Trophoblast cell (in vitro differentiated cells and primary cell): Measurements from ENCODE around the gene ECD.

ENCODE experiments used
- DNase-seq, 2 donors: peaks; one replicate each; pipeline ENCODE4 v3.0.0-alpha.2; 2016
- H2AFZ ChIP-seq: 2 replicates; pipeline ENCODE4 v1.6.1; 2013; ENCODE audit warnings: low read length, moderate library complexity, mild to moderate bottlenecking; ENCODE audit not compliant: insufficient read depth, poor library complexity
- H2AK5ac ChIP-seq: 2 replicates; pipeline ENCODE4 v1.6.1; 2013; ENCODE audit warnings: mild to moderate bottlenecking, low read length
- H2BK120ac ChIP-seq: 2 replicates; pipeline ENCODE4 v1.6.1; 2013; ENCODE audit warnings: low read length, mild to moderate bottlenecking, moderate library complexity; ENCODE audit not compliant: insufficient read depth, poor library complexity
- H2BK12ac ChIP-seq: 2 replicates; pipeline ENCODE4 v1.6.1; 2013; ENCODE audit warnings: mild to moderate bottlenecking, low read length, moderate library complexity
- H2BK5ac ChIP-seq: 2 replicates; pipeline ENCODE4 v1.6.1; 2013; ENCODE audit warnings: low read length, low read depth, moderate library complexity, mild to moderate bottlenecking; ENCODE audit not compliant: poor library complexity
- H3K14ac ChIP-seq: 2 replicates; pipeline ENCODE4 v1.6.1; 2013; ENCODE audit warnings: mild to moderate bottlenecking, low read length
- H3K18ac ChIP-seq: 2 replicates; pipeline ENCODE4 v1.6.1; 2013; ENCODE audit warnings: mild to moderate bottlenecking, low read length
- H3K23ac ChIP-seq: 2 replicates; pipeline ENCODE4 v1.6.1; 2013; ENCODE audit warnings: low read length
- H3K27ac ChIP-seq: 2 replicates; pipeline ENCODE4 v1.5.1; 2013; ENCODE audit warnings: low read depth, mild to moderate bottlenecking, inconsistent platforms, low read length, moderate library complexity
- H3K27me3 ChIP-seq: 2 replicates; pipeline ENCODE4 v1.6.1; 2013; ENCODE audit warnings: inconsistent platforms, mild to moderate bottlenecking, low read length, moderate library complexity; ENCODE audit not compliant: insufficient read depth
- H3K36me3 ChIP-seq, 2 experiments: 1 replicate in 1 of 2; 2 replicates in 1 of 2; pipeline ENCODE4 v1.6.1; 2013; ENCODE audit warnings: low read length in 2 of 2, mild to moderate bottlenecking in 2 of 2, moderate library complexity in 1 of 2; ENCODE audit not compliant: insufficient read depth in 2 of 2, control insufficient read depth in 1 of 2
- H3K4ac ChIP-seq: 2 replicates; pipeline ENCODE4 v1.6.1; 2013; ENCODE audit warnings: low read depth, mild to moderate bottlenecking, low read length, moderate library complexity
- H3K4me1 ChIP-seq, 2 experiments: 1 replicate in 1 of 2; 2 replicates in 1 of 2; pipeline ENCODE4 v1.6.1; 2013; ENCODE audit warnings: low read length in 2 of 2, mild to moderate bottlenecking in 2 of 2, moderate library complexity in 1 of 2; ENCODE audit not compliant: insufficient read depth in 2 of 2, control insufficient read depth in 1 of 2
- H3K4me2 ChIP-seq: 2 replicates; pipeline ENCODE4 v1.6.1; 2013; ENCODE audit warnings: inconsistent platforms, mild to moderate bottlenecking, low read length, moderate library complexity
- H3K4me3 ChIP-seq: 2 replicates; pipeline ENCODE4 v1.5.1; 2013; ENCODE audit warnings: mild to moderate bottlenecking, low read depth, low read length, inconsistent platforms
- H3K79me1 ChIP-seq: one replicate; pipeline ENCODE4 v1.6.1; 2013; ENCODE audit warnings: low read length
- H3K79me2 ChIP-seq: 2 replicates; pipeline ENCODE4 v1.6.1; 2013; ENCODE audit warnings: low read length, mild to moderate bottlenecking; ENCODE audit not compliant: control insufficient read depth, insufficient read depth, poor library complexity
- H3K9ac ChIP-seq: 2 replicates; pipeline ENCODE4 v1.6.1; 2013; ENCODE audit warnings: mild to moderate bottlenecking, low read length
- H3K9me3 ChIP-seq: 2 replicates; pipeline ENCODE4 v1.6.1; 2013; ENCODE audit warnings: low read depth, mild to moderate bottlenecking, control low read depth, inconsistent platforms, low read length; ENCODE audit not compliant: insufficient read depth
- H4K12ac ChIP-seq: 2 replicates; pipeline ENCODE4 v1.6.1; 2013; ENCODE audit warnings: low read depth, mild to moderate bottlenecking, low read length, moderate library complexity
- H4K8ac ChIP-seq: 2 replicates; pipeline ENCODE4 v1.6.1; 2013; ENCODE audit warnings: low read depth, mild to moderate bottlenecking, low read length, moderate library complexity
- H4K91ac ChIP-seq: one replicate; pipeline ENCODE4 v1.6.1; 2013; ENCODE audit warnings: low read depth, mild to moderate bottlenecking, low read length, moderate library complexity
- WGBS: extraction: QIAGEN DNeasy Blood & Tissue Kit; methylation state at CpG from one replicate; pipeline ENCODE4 v1.1.7; 2013; ENCODE audit warnings: missing lambda C conversion rate; ENCODE audit not compliant: insufficient read length, insufficient coverage; ENCODE audit errors: extremely low coverage; 5-methylcytosine and 5-hydroxymethylcytosine counted together

Gene ECD

GRCh38 chr10:73205081-73205480 is 37.3 kb upstream of the ECD start:
- H3K4me1 ChIP-seq, result no peaks in the 10 kb centered on the region
- H4K91ac ChIP-seq, result no peak overlapping the region
- no peak overlapping the region for H2AK5ac ChIP-seq

GRCh38 chr10:73190188-73190587 is 22.4 kb upstream of the ECD start:
- no peaks in the 10 kb centered on the region for H3K79me1 ChIP-seq
- H2AK5ac ChIP-seq, result no peak overlapping the region
- no peak overlapping the region for H3K27ac ChIP-seq
- no peak overlapping the region for H2BK120ac ChIP-seq
- H4K91ac ChIP-seq, result no peak overlapping the region
- H3K36me3 ChIP-seq, result peaks cover 2 to 3% of the 10 kb centered on the region in 2 experiments
- no peak for DNase-seq
- H2BK12ac ChIP-seq, result no peak overlapping the region
- no peak overlapping the region for H3K18ac ChIP-seq
- no peak overlapping the region for H4K12ac ChIP-seq
- no peak overlapping the region for H3K4me3 ChIP-seq
- H4K8ac ChIP-seq, result no peak overlapping the region
- H3K4me1 ChIP-seq, result no peaks in the 10 kb centered on the region
- WGBS, result no CpG with 5 or more reads among the region's 5 CpGs
- H3K79me2 ChIP-seq, result no peaks in the 10 kb centered on the region
- H3K27me3 ChIP-seq, result no peaks in the 10 kb centered on the region
- H3K4ac ChIP-seq, result no peak overlapping the region
- no peak overlapping the region for H2AFZ ChIP-seq
- no peak overlapping the region for H2BK5ac ChIP-seq
- H3K9ac ChIP-seq, result no peak overlapping the region
- no peaks in the 10 kb centered on the region for H3K9me3 ChIP-seq
- H3K14ac ChIP-seq, result no peak overlapping the region
- H3K4me2 ChIP-seq, result no peak overlapping the region
- no peak overlapping the region for H3K23ac ChIP-seq

More at GRCh38 chr10:73205081-73205480, 37.3 kb upstream of the ECD start:
- Histone ChIP-seq H4K12ac (no peak overlapping the region), H3K14ac (no peak overlapping the region), H3K23ac (no peak overlapping the region), H3K18ac (no peak overlapping the region), H2BK120ac (no peak overlapping the region), H3K79me1 (no peaks in the 10 kb centered on the region), H3K9me3 (peaks cover 2% of the 10 kb centered on the region), H3K4me3 (no peak overlapping the region), H3K27ac (no peak overlapping the region), H3K4ac (no peak overlapping the region), H3K9ac (no peak overlapping the region), H4K8ac (no peak overlapping the region), H2BK12ac (no peak overlapping the region), H3K27me3 (no peaks in the 10 kb centered on the region), H3K79me2 (no peaks in the 10 kb centered on the region), H2BK5ac (no peak overlapping the region), H3K4me2 (no peak overlapping the region), H2AFZ (no peak overlapping the region), H3K36me3 (peaks cover 3 to 6% of the 10 kb centered on the region in 2 experiments)
- DNase-seq, result no peak
- no CpG with 5 or more reads among the region's 3 CpGs for WGBS

GRCh38 chr10:73186266-73186665 is 18.5 kb upstream of the ECD start:
- Histone ChIP-seq H3K9ac (no peak overlapping the region), H3K79me2 (no peaks in the 10 kb centered on the region), H3K14ac (no peak overlapping the region), H3K4me1 (no peaks in the 10 kb centered on the region), H3K23ac (no peak overlapping the region), H3K4ac (no peak overlapping the region), H3K18ac (no peak overlapping the region), H3K9me3 (no peaks in the 10 kb centered on the region), H3K27me3 (no peaks in the 10 kb centered on the region), H2BK12ac (no peak overlapping the region), H3K27ac (no peak overlapping the region), H3K36me3 (peaks cover 5 to 8% of the 10 kb centered on the region in 2 experiments), H4K12ac (no peak overlapping the region), H4K8ac (no peak overlapping the region), H2BK5ac (no peak overlapping the region), H3K79me1 (no peaks in the 10 kb centered on the region), H2AFZ (no peak overlapping the region), H2BK120ac (no peak overlapping the region), H4K91ac (no peak overlapping the region), H3K4me3 (no peak overlapping the region), H2AK5ac (no peak overlapping the region), H3K4me2 (no peak overlapping the region)
- DNase-seq, result no peak
- no CpG with 5 or more reads among the region's 1 CpG for WGBS

- no peaks in the 10 kb centered on the region for H3K79me1 ChIP-seq
- H2BK12ac ChIP-seq, result no peak overlapping the region
- H2BK120ac ChIP-seq, result no peak overlapping the region
- no peak overlapping the region for H4K8ac ChIP-seq
- no peaks in the 10 kb centered on the region for H3K79me2 ChIP-seq
- no peak overlapping the region for H3K4me3 ChIP-seq
- H2BK5ac ChIP-seq, result no peak overlapping the region
- no peak for DNase-seq
- no peak overlapping the region for H4K91ac ChIP-seq
- no peak overlapping the region for H3K14ac ChIP-seq
- H3K9me3 ChIP-seq, result no peaks in the 10 kb centered on the region
- H3K9ac ChIP-seq, result no peak overlapping the region
- H3K18ac ChIP-seq, result no peak overlapping the region
- H4K12ac ChIP-seq, result no peak overlapping the region
- no peaks in the 10 kb centered on the region for H3K4me1 ChIP-seq
- no peaks in the 10 kb centered on the region for H3K27me3 ChIP-seq
- H2AK5ac ChIP-seq, result no peak overlapping the region
- no peak overlapping the region for H3K4me2 ChIP-seq
- H2AFZ ChIP-seq, result no peak overlapping the region
- no CpG with 5 or more reads among the region's 3 CpGs for WGBS
- H3K36me3 ChIP-seq, result peaks cover 8 to 14% of the 10 kb centered on the region in 2 experiments
- no peak overlapping the region for H3K4ac ChIP-seq
- no peak overlapping the region for H3K27ac ChIP-seq
- H3K23ac ChIP-seq, result no peak overlapping the region
Measured at GRCh38 chr10:73183667-73184281, 16.0 kb upstream of the ECD start.
